Epithelial cell of esophagus (primary cell): ENCODE measurements around the gene SULT1C4.
"Not testable (repeated sequence)": the region's sequence is repeated elsewhere in the genome, so short reads cannot be mapped to it uniquely, and the experiment has no call there.

Source experiments
- DNase-seq: peaks from one replicate; pipeline ENCODE4 v3.0.0; 2010; ENCODE audit warnings: low read depth
- H3K4me3 ChIP-seq: 2 replicates; pipeline ENCODE4 v1.5.1; 2011; ENCODE audit warnings: mild to moderate bottlenecking, low read length, control low read depth
- TF ChIP-seq, protein P1 (sequence below): IDR thresholded peaks from 2 replicates; pipeline ENCODE4 v1.5.1; 2011; ENCODE audit warnings: low read depth, mild to moderate bottlenecking, low read length, control low read depth, inconsistent platforms; ENCODE audit not compliant: insufficient read depth; ENCODE audit errors: missing control alignments

SULT1C4 gene

DNA sequence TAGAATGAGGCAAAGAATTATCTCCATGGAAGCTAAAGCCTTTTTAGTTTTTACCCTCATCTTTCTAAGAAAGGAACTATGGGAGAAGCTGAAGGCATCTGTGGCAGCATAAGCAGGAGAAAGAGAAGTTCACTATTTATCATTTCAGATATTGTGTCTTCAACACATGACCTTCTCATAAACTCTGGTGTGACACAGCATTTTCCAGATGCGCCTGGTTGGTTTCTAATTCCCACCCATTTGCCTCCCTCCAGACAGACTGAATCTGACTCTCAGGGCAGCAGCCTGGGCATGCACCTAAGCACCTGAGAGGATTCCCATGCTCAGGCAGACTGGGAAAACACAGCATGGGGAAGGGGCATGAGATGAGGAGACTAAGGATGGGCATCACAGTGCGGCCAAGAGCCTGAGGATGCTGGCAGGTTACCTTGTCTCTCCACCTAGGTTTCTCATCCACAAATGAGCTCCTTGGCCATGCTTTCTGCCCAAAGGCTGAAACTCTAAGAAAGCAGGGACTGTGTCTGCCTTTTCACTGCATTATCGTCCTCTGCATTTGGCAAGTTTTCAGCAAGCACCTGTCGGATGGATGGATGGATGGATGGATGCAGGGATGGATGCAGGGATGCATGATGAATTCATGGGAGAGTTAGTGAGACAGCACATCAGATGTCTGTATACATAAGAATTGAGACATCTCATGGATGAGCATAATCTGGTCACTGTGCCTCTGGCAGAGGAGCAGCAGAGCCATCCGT is 28.8 kb upstream of the SULT1C4 start:
- no peak for DNase-seq
- no peak overlapping the region for H3K4me3 ChIP-seq
- TF ChIP-seq, protein P1, sequence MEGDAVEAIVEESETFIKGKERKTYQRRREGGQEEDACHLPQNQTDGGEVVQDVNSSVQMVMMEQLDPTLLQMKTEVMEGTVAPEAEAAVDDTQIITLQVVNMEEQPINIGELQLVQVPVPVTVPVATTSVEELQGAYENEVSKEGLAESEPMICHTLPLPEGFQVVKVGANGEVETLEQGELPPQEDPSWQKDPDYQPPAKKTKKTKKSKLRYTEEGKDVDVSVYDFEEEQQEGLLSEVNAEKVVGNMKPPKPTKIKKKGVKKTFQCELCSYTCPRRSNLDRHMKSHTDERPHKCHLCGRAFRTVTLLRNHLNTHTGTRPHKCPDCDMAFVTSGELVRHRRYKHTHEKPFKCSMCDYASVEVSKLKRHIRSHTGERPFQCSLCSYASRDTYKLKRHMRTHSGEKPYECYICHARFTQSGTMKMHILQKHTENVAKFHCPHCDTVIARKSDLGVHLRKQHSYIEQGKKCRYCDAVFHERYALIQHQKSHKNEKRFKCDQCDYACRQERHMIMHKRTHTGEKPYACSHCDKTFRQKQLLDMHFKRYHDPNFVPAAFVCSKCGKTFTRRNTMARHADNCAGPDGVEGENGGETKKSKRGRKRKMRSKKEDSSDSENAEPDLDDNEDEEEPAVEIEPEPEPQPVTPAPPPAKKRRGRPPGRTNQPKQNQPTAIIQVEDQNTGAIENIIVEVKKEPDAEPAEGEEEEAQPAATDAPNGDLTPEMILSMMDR = no peak

DNA sequence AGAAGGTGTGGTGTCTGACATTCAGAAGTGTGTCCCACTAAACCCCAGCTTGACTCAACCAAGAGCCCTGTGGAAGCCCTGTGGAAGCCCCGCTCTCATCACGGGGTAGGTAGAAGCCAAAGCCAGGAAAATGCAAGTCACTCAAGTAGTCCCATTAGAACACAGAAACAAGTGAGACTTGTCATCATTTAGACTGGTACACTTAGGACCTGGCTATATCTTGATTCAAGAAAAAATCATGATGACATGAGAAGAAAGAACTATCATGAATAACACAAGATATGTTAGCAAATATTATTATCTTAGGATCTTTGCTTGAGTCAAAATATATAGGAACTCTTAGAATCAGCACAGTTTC is 28.2 kb upstream of the SULT1C4 start:
- DNase-seq = no peak
- TF ChIP-seq, protein P1 = no peak
- no peak overlapping the region for H3K4me3 ChIP-seq

DNA sequence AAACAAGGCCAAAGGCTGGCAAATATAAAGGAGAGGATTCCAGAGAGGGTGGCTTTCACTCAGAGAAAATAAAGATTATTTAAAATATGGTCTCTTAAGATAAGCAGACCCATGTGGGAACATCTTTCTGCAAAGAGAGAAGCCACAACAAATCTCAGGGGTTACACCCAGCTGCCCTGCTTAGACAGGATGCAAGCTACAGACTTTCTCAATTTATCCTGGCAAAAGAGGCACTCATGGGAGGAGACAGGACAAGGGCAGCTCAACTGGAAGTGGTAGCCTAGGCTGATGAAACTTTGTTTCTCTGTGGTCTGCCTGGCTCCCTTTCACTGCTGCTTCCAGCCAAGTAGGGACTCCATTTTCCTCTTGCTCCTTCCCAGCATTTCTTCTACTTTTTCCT is 25.9 kb upstream of the SULT1C4 start:
- H3K4me3 ChIP-seq = no peak overlapping the region
- TF ChIP-seq, protein P1 = no peak
- no peak for DNase-seq

DNA sequence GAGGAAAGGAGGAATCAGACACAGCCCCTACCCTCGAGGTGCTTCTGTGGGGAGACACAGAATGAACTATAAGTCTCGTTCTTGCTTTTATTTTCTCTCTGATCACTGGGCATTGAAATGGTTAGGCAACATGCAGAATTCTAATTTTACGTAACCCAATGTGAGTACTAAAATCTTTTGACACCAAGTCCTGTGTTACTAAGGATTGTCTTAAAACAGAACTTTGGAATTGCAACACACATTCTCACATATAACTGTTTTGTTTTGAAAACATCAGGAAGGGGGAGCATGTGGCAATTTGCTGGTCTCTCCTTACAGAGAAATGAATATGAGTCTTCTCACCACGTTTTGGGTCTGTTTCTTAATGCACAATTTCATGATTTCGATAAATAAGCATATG is 23.6 kb upstream of the SULT1C4 start:
- TF ChIP-seq, protein P1 = no peak
- no peak overlapping the region for H3K4me3 ChIP-seq
- DNase-seq = no peak

GRCh38 chr2:108355906-108356734 is 21.6 kb upstream of the SULT1C4 start:
- no peak for DNase-seq

DNA sequence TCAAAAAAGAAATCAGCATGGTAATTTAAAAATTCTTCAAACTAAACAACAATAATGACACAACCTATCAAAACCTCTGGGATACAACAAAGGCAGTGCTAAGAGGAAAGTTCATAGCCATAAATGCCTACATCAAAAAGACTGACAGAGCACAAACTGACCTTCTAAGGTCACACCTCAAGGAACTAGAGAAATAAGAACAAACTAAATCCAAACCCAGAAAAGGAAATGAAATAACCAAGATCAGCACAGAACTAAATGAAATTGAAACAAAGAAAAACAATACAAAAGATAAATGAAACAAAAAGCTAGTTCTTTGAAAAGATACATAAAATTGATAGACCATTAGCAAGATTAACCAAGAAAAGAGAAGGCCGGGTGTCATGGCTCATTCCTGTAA is 18.4 kb upstream of the SULT1C4 start:
- H3K4me3 ChIP-seq, DNase-seq: not testable (repeated sequence)

More at GRCh38 chr2:108355906-108356734, 21.6 kb upstream of the SULT1C4 start:
- TF ChIP-seq, protein P1 = no peak
- no peak overlapping the region for H3K4me3 ChIP-seq

- no peak overlapping the region for H3K4me3 ChIP-seq
- TF ChIP-seq, protein P1 = no peak
- DNase-seq = no peak
These were observed 16.8 kb upstream of the SULT1C4 start for GRCh38 chr2:108360776-108361468.
